ENCODE data around the gene SH3BP2.

Gene SH3BP2

DNA sequence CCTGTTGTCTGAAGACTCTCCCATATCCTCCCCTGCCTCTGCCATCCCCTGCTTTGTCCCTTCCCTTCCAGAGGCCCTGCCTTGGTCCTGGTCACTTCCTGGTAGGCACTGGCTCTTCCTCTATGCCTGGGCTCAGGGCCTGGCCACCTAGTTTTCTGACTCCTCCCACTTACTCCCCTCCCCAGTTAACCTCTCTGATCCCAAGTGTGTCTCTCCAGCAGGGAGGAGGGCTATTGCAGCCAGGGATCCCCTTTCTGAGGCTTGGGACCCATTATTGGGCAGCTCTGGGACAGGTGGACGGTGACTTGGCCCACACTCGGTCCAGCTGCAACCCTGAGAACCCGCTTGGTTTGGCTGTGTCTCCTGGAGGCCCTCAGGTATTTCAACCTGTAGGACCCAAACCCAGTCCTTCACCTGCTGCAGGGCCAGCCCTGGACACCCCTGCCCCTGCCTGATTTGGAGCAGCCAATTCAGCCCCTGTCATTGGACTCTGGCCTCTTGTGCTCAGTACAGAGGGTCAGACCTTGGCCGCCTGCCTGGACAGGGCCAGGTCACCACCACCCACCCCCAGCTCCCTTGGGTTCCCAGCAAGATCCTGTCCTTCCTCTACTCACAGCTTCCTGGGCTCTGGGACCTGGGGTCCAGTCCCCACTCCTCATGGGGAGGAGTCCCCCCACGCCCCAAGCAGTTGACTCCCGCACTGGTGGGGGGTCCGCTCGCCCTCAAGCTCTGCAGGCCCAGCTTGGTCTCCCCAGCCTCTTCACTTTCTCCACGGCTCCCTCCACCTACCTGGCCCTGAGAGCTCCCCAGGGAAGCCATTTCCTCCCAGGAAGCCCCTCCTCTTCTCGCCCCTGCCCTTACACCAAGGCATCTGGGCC lies 1.1 kb upstream of the SH3BP2 start:
- no peak for DNase-seq

DNA sequence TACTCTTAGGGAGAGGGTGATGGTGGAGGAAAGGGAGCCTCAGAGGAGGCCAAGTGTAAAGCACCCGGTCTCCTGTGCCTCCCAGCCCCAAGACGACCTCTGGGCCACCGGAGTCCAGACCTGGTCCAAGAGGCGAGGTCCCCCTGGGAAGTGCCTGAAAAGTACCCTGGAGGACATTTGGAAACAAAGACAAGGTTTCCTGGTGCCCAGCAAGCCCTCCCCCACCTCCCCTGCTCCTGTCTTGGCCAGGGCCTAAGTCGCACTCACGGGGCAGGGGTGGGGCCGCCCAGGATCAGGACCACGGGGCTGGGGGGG lies 532 bp upstream of the SH3BP2 start:
- DNase-seq, result no peak

DNA sequence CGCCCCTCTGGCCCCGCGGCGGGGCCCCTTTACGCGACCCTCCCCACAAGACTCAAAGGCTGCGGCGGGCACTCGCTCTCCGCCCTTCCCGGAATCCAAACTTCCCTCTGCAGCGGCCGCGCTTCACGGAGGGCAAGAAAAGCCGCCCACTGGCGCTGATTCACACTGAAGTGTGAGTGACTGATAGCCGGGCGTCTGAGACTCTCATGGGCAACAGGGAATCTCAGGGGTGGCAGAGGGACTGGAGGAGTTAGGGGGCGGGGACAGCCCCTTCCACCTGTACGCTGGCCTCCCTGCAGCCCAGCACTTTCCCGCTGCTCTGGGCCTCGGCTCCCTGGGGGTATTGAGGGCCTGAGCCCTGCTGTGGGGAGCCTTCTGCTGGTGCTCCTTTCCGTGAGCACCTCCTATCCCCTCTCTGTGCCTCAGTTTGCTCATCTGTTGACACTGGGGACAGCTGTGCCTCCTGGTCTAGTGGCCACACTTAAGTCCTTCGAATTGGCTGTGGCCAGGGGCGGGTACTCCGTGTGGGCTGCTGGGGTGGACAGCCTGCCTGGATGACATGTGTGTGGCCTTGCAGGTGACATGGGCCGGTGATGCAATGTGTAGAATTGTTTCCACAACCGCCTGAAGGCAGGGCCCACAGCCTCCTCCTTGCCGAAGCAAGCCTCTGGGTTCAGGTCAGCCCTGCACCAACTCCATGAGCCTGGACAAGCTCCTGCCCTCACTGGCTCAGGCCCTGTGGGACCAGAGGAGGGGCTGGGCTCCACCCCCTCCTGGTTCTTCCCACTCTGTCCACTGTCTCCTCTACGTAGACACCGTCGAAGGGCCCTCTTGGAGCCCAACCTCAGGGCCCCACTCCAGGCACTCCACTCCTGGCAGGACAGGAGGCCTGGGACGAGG lies 951 bp downstream of the SH3BP2 start:
- DNase-seq, result no peak

DNA sequence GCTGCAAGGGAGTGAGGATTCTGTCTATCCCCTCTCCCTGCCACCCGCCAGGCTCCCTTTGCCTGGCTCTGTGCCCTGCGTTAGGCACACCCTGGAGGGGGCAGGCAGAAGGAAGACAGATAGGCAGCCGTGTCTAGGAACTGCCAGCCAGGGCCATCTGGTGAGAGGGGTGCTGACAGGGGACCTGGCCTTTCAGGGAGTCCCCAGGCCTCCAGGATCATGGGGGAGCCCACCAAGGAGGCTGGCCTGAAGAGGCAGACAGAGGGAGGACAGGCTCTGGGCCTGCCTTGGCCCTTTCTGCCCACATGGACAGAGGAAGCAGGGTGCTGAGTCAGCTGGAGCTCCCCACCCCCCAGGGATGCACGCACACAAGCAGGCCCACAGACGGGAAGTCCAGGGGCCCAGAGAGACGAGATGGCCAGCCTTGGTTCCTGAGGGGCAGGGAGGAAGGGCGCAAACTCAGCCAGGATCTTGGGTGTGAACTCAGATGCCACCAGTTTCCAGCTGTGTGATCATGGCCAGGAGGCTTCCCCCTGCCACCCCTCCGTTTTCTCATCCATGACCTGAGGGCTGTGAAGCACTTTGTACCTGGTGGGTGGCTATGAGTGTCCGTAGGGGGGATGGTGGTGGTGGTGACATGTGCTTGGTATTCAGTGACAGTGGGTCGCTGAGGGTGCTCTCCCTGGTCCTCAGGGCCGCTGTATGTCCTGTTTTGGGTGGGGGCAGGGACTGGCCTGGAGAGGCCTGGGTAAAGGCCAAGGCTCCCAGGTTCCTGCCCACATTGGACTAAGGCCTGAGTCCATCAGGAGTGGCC lies 1.8 kb downstream of the SH3BP2 start:
- DNase-seq, result no peak

DNA sequence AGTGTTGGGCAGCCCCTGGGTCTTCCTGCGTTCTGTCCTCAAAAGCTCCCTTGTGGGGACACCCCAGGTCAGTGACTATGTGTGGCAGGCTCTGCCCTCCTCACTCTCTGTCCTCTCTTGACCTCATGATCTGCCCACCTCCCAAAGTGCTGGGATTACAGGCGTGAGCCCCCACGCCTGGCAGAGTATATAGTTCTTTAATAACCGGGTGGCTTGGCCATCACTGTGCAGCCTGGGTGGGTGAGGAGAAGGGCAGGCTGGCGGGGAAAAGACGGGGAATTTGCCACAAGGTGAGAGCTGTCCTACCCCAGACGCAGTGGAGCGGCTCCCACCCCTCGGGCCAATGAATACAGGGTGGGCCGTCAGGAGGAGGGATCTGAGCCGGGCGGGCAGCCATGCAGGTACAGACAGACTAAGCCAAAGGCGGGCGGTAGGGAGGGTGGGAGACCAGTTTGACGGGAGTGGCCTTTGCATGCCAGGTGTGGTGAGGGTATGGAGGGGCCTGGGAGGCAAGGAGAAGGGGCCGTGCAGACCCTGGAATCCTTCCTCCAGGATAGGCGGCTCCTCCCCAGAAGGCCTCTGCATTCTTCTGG lies 2.5 kb downstream of the SH3BP2 start:
- no peak for DNase-seq

DNA sequence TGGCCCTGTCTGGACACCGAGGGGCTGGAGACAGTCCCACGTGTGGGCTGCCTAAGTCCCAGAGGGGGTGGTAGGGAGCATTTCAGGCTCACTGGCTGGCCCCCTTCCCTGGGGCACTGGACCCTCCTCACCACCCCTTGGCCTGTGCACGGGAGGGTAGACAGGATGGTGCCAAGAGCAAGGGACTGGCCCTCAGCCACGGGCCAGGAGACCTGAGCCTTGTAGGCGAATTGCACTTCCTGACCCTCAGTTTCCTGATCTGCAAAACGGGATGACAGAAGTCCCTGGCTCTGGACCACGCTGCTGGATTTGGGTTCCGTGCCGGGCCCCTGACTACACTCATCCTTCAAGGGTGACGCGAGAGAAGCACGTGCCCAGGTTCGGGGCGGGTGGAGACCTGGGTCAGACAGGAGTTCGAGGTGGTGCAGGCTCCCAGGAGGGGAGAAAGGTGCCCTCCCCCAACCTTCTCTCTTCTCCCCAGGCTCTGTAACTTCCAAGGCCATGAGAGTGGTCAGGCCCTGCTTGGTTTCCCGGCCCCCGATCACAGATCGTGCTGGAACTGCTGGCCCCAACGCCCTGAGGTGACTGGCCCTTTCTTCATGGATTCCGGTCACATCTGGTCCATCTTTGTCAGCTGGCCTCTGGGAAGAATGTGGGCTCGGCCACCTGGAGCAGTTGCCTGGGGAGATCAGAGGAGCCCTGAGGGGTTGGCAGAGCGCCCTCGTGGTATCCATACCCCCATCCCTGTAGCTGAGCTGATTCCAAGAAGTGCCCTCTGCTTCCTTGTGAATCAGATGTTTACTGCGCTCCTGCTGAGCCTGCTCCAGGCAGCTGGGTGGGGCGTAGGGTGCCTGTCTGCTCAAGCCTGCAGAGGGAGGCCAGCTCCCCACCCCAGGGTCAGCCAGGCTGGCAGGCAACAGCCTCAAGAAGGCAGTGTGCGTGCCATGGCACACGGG lies 3.3 kb downstream of the SH3BP2 start:
- DNase-seq, result no peak

DNA sequence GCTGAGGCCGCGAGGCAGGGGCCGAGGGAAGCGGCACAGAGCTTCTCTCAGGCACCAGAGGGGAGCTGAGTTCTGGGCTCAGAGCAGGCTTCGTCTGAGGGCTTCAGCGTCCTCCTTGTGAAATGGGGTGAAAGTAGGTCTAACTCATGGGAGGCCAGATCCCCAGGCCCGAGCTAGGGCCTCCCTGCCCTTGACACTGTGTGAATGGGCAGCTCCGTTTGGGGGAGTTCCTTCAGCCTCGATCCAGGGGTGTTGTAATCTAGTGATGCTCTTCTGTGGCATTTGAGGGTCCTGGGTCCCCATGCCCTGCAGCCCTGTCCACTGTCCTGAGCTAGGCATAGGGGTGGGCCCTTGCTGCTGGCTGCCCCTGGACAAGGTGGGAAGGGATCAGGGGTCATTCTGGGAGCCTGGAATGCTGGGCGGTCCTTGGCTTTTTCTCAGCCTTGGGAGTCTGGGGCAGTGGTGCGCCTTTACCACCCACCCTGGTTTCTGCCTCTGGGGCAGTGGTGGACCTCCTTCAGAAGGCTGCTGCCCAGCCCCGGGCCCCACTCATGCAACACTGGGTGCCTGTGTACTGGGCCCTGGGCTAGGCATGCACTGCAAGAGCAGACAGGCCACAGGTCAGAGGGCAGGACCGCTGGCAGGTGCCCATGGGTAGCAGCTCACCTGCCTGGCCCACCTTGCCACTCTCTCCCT lies 4.1 kb downstream of the SH3BP2 start:
- no peak for DNase-seq

DNA sequence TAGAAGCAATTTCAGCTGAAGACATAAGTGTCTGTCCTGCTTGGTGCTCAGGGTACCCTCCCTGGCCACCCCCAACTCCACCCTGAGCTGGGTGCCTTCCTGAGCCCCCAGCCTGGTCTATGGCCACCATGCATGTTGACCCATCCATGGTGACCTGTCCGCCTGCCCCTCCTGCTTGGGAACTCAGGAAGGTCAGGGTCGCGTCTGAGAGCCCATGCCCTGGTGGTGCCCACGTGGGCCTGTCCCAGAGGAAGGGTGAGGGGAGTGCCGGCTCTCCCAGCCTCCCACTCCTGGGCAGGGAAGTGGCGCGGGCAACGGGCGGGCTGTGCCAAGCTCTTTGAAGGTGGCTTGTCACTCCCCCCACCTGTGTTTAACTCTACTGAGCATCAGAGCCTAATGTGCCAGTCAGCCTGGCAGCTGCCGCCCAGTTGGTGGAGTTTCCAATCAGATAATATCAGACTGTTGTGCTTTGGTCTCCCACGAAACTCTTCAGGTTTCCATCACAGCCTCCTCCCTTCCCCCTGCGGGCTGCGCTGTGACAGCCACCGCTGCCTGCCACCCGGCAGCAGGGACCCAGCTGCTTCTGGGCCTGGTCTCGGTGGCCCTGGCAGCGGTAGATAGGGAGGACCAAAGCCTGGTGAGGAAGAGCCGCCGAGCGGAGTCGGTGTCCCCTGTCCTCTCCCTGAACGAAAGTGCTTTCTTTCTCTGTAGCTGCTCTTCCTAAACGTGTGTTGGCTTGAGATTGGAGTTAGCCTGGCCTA lies 4.8 kb downstream of the SH3BP2 start:
- no peak for DNase-seq

DNA sequence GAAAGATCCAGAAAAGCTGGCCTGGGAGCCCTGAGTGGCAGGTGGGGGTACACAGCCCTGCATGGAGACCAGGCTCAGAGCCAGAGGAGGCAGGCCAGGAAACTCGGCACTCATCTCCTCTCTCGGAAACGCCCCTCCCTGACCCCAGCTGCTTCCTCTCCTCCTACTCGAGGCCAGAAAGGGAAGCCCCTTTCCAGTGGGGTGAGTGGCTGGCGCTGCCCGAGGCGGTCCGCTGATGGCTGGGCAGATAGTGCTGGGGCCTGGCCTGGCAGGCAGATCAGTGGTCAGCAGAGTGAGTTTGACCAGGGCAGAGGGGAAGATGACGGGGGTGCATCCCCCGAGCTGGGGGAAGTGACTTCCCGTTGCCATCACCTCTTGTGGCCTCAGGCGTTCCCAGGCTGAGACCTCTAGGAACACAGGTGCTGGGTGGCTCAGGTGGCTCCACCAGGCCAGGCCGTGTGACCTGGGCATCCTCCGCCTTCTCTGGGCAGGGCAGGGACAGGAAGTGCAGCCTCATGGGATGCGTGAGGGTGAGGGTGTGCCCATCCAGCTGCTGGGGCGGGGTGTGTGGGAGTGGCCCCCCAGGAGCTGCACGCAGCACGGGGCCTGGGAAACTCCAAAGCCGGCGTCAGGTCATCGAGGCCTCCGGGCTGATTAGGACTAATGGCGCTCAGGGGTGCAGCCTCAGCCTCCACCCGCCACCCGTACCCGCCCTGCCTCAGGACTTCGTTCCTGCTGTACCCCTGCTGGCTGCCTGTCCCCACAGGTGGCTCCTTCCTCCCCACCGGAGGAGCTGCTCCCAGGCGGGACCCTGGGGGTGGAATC lies 5.7 kb downstream of the SH3BP2 start:
- DNase-seq, result no peak

DNA sequence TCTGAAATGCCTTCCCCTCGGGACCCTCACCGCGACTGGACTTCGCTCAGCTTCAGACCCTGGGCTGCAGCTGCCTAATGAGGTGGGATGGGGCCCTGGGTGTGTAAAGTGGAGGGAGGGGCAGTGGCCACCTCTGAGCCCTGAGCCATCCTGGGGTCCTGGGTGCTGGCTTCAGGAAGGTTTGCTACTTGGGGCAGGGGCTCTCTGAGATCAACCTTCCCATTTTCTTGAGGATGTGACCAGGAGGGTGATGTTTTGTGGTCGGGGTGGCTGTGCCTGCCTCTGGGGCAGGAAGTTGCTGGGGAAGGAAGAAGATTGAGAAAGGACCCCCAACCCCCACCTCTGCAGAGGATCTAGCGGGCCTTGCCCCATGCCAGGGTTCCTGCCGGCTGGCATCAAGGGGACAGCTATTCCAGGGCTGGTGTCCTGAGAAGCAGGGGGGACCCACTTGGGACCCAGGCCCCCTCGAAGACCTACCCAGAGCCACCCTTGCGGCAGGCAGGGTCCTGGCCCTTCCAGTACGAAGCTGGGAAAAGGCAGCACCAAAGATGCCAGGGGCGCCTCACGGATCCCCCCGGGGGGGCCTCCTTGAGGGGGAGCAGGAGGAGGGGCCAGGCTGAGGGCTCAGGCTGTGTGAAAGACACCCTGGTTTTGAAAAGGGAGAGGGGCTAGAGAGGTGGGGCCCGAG lies 6.5 kb downstream of the SH3BP2 start:
- no peak for DNase-seq

DNA sequence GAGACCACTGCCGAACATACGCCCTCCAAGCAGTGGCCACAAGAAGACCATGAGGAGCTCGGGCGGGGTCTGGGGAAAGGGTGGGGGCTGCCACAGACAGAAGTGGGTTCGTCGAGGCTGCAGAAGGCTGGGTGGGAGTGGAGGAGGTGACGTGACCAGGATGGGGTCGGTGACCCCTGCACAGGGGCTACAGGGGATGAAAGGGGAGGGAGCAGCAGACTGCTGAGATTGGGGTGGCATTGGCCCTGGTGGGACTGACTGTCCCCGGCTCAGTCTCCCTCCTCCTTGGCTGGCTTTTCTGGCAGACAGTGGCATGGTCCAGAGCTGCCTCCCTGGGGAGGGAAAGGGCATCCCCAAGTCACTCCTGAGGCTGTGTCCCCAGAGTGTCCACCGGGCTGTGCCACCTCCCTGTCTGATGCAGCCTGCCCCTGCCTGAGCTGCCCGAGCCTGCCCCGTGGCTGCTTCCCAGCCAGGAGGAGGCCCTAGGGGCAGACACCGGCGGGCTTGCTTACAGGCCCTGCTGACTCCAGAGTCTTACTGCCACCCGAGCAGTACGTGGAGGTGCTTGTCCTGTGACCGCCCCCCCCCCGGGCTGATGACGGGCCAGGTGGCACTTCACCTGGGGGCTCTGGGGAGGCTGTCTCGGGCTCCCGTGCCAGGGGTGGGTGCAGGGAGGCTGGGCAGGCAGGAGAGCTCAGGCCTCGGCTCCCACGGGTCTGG lies 7.2 kb downstream of the SH3BP2 start:
- DNase-seq, result no peak

DNA sequence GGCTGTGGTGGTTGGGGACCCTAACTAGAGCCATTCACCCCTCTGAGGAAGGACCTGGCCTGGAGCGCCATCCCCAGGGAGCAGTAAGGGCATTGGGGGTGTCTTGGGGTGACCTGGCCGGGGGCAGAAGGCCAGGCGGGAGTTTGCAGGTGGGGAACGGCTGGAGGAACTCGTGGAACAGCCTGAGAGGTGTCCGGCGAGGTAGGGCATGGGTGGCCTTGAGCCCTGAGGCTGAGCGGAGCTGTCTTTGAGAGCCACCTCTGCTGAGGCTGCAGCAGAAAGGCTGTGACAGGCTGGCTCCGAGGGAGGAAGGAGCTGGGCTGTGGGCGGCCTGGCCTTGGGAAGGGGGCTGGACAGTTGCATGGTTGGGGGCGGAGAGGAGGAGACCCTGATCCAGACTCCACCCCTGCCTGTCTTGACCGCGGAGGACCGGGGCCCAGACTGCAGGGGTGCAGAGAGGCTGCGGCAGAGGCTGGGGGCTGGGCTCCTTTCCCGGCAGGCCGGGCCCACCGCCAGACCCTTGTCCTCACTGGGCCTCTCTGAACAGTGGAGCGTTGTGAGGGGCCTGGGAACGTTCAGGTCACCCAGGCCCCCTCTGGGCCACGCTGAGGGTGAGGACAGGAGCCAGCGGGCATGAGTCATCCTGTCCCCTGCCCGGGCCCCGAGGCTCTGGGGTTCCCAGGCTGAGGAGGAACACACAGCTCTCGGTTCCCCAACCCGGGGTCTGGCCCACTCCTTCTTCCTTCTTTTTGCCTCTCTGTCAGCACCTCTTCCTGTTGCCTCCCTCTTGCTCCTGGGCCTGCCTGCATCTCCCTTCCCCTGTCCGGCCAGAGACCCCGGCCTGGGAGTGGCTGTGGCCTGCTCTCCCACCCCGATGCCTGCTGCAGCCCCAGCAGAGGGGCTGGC lies 8.1 kb downstream of the SH3BP2 start:
- no peak for DNase-seq

DNA sequence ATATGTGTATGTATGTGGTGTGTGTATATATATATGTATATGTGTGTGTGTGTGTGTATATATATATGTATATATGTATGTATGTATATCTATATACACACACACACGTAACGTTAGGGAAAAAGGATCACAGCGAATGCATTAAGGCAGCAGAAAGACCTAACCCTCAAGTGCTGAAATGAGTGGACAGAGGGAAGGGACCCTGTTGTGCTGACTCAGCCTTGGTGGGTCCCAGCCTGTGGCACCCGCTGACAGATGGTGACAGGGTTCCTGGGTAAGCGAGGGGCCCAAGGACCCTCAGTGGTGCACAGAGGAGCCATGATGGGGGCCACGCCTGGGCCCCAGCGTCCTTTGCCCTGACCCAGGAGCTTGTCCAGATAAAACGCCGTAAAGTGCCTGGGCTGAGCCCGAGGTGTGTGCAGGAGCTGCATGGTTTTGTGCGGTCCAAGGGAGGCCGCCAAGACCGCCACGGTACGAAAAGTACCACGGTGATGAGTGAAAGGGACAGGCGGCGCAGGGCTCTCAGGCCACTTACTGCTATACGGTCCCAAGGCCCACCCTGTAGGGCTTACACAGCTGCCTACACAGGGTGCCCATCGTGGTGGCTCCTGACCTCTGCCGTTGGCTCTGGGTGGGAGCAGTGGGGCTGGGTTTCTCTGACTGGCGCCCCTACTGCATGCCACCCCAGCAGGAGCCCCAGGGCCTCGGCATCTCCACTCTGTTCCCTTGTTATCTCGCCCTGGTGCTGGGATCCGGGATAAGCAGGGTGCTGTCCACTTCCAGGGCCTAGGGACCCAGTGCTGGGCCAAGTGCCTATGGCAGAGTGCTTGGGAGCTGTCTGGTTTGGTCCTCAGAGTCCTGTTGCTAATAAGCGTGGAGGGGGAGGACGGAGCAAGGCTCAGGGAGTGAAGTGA lies 10.0 kb downstream of the SH3BP2 start:
- no peak for DNase-seq

DNA sequence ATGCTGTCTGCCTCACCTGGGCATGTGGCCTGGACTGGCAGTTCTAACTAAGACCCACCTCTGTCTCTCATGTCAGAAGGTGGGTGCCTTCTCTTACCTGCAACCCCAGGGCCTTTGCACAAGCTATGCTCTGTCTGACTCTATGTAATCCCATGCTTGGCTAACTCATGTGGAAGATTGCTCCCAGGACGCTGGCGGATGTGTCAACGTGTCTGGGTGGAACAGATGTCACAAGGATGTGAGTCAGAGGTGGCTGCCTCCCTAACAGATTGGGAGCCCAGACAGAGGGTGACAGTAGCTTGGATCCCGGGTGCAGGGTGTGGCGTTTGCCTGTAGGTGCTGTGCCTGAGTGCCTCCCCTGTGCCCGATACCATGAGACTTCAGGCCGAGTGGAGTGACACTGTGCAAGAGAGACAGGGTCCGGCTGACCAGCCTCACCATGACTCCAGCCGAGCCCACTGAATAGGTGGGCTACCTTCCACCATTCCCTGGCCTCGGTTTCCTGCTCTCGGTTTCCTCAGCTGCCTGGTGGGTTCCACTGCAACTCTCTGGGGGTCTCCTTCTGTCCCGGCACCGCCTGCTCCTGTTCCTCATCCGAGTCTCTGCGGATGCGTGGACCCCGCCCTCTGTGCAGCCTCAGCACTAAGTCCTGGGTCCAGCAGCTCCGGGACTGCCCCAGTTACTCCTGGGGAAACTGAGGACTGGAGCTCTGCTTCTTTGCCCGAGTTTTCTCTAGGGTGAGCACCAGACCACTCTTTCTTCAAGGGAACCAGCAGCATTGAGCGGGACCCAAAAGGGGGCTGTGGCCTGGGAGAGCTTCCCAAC lies 11.0 kb downstream of the SH3BP2 start:
- DNase-seq, result no peak

DNA sequence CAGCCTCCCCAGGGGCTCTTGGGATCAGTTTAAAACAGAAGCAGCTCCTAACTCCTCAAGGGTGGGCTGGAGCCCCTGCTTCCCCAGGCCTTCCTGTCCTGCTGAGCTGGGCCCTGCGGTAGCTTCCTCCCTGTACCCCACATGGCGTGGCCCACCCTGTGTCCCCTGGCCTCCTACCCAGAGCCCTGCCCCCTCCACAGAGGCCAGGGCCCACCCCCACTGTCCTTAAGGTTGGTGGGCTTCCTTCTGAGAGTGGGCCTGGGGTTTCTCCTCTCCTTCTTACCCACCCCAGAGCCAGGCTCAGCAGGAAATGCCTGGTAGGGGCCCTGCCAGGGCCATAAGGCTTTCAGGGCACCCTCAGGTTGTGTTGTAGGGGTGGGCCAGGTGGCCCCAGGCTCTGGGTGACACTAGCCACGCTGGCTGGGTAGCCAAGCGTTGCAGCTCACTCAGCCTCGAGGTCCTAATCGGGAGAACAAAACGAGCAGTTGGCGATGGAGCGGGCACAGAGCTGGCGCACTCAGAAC lies 11.6 kb downstream of the SH3BP2 start:
- DNase-seq, result no peak
